Stimulated activated CD8-positive, alpha-beta memory T cell treated with anti-CD3 and anti-CD28 coated beads, Interleukin-4, amount 100 ng/mL, for 1 hour (primary cell): ENCODE data around the gene MLN.
"Not testable (repeated sequence)": the region's sequence is repeated elsewhere in the genome, so short reads cannot be mapped to it uniquely, and the experiment has no call there.

Experiments used
- DNase-seq, 2 donors: peaks; one replicate each; pipeline ENCODE4 v3.0.0-alpha.2; 2020; ENCODE audit warnings: low read depth in 2 of 2, low spot score in 1 of 2

Gene MLN

GRCh38 chr6:33836806-33837469 lies 33.1 kb upstream of the MLN start:
- no peak for DNase-seq

GRCh38 chr6:33834401-33835392 lies 30.9 kb upstream of the MLN start:
- DNase-seq: no peak

GRCh38 chr6:33833599-33833998 lies 29.8 kb upstream of the MLN start:
- no peak for DNase-seq

GRCh38 chr6:33832831-33833230 lies 29.0 kb upstream of the MLN start:
- not testable (repeated sequence) for DNase-seq

- not testable (repeated sequence) for DNase-seq
These were observed 27.9 kb upstream of the MLN start for GRCh38 chr6:33831725-33832124.

- DNase-seq: no peak
These were observed 26.9 kb upstream of the MLN start for GRCh38 chr6:33830635-33831240.

- no peak for DNase-seq
These were observed 25.2 kb upstream of the MLN start for GRCh38 chr6:33828764-33829731.

GRCh38 chr6:33828452-33828763 lies 24.6 kb upstream of the MLN start:
- no peak for DNase-seq

GRCh38 chr6:33827546-33828451 lies 24.0 kb upstream of the MLN start:
- DNase-seq: no peak

- DNase-seq: no peak
These were observed 22.7 kb upstream of the MLN start for GRCh38 chr6:33826537-33826936.

GRCh38 chr6:33824461-33825154 lies 20.8 kb upstream of the MLN start:
- no peak for DNase-seq

GRCh38 chr6:33823806-33824205 lies 20.0 kb upstream of the MLN start:
- no peak for DNase-seq

GRCh38 chr6:33822575-33823395 lies 19.0 kb upstream of the MLN start:
- no peak for DNase-seq

- no peak for DNase-seq
These were observed 17.1 kb upstream of the MLN start for GRCh38 chr6:33820784-33821520.

- DNase-seq: no peak
These were observed 16.4 kb upstream of the MLN start for GRCh38 chr6:33820243-33820642.

GRCh38 chr6:33819021-33819420 lies 15.2 kb upstream of the MLN start:
- DNase-seq: no peak

GRCh38 chr6:33818293-33818692 lies 14.5 kb upstream of the MLN start:
- no peak for DNase-seq

- DNase-seq: no peak
These were observed 13.7 kb upstream of the MLN start for GRCh38 chr6:33817489-33817888.
